GM21737 (cell line): Measurements from ENCODE around the gene INPP4B.
A peak's percentile ranks its signal among the peaks of the same experiment; 100 is the strongest.

Experiments used
- ATAC-seq: cut with Tn5 transposase; IDR thresholded peaks from one replicate; pipeline ENCODE4 v1.9.1; 2021; ENCODE audit warnings: mild to moderate bottlenecking, moderate library complexity; ENCODE audit not compliant: unreplicated experiment

Gene INPP4B

GRCh38 chr4:142846108-142846728 lies at the start of gene INPP4B:
TSS of gene INPP4B (minus strand) at chr4:142846301.
- no peak for ATAC-seq

DNA sequence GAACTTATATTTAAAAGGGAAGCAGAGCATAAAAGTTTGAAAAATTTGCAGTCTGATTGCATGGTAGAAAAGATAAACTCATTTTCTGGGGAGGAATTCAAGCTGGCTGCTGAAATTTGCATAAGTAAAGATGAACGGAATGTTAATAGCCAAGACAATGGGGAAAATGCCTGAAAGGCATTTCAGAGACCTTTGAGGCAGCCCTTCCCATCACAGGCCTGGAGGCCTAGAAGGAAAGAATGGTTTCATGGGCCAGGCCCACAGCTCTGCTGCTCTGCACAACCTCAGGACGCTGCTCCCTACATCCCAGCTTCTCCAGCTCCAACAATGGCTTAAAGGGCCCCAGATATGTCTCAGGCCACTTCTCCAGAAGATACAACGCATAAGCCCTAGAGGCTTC lies 46.9 kb upstream of the INPP4B start:
- no peak for ATAC-seq

GRCh38 chr4:142886566-142886965 lies 40.5 kb upstream of the INPP4B start:
- no peak for ATAC-seq

GRCh38 chr4:142883040-142883832 lies 37.1 kb upstream of the INPP4B start:
- no peak for ATAC-seq

- ATAC-seq: no peak
These were observed 36.1 kb upstream of the INPP4B start for GRCh38 chr4:142882159-142882558.

GRCh38 chr4:142881331-142881730 lies 35.2 kb upstream of the INPP4B start:
- no peak for ATAC-seq

GRCh38 chr4:142875117-142875516 lies 29.0 kb upstream of the INPP4B start:
- no peak for ATAC-seq

- ATAC-seq: no peak
These were observed 28.6 kb upstream of the INPP4B start for GRCh38 chr4:142874684-142875083.

DNA sequence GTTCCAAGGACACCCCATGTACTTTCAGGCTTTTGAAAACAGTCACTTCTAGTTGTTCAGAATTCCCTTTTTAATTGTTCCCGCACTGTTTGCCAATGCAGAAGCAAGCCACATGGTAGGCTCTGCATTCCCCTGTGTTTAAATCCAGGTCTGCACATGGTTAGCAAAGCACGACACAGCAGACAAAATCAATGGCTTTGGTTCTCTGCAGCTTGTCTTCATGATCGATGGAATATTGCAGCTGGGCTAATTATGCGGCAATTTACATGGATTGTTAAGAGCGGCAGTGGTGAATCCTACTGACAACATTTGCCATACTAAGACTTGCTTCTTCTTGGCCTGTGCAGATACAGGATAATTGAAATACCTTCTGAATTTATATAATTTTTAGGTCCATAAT lies 20.6 kb upstream of the INPP4B start:
- no peak for ATAC-seq

- ATAC-seq: no peak
These were observed 15.2 kb upstream of the INPP4B start for GRCh38 chr4:142861351-142861750.

GRCh38 chr4:142858965-142859364 lies 12.9 kb upstream of the INPP4B start:
- ATAC-seq: no peak

DNA sequence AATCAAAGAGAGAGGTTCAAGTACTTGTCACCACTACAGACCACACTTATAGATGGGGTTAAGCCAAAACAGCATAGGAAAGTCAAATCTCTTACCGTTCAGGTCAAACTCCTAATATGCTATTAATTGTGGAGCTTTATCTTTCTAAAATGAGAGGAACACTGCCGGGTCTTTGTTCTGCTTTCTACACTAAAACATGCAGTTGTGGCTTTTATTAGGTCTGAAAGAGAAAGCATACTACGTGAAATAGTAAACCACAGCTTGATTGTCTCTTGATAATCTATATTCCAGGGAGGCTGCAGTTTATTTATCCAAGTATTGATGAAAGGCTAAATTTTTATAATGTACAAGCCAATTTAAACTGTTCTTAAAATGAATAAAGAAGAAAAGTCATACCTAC lies 12.3 kb upstream of the INPP4B start:
- no peak for ATAC-seq

DNA sequence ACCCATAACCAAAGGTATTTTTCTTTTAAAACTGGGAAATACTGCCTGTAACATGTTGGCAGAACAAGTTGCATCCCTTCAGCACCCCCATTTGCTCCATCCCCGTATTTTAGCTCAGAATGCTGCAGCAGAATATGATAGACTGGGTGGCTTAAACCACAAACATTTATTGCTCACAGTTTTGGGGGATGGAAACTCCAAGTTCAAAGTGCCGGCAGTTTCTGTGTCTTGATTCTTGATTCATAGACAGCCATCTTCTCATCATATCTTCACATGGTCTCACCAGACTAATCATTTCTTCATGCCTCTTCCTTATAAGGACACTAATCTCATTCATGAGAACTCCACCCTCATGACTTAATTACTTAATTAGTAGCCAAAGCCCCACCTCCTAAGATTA lies 10.5 kb upstream of the INPP4B start:
- no peak for ATAC-seq

DNA sequence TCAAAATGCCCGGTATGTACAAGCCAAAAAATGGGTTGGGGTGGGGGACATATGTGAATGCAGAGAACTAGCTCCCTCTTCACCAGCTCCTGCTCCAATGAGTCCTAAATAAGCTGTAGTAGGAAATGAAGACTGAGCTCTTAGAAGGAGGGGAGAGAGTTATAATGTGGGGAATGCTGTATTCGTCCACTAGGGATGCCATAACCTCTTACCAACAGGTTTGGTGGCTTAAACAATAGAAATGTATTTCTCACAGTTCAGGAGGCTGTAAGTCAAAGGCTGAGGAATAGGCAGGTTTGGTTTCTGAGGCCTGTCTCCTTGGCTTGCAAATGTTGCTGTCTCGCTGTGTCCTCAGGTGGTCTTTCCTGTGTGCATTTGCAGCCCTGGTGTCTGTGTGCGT lies 4.4 kb upstream of the INPP4B start:
- no peak for ATAC-seq

DNA sequence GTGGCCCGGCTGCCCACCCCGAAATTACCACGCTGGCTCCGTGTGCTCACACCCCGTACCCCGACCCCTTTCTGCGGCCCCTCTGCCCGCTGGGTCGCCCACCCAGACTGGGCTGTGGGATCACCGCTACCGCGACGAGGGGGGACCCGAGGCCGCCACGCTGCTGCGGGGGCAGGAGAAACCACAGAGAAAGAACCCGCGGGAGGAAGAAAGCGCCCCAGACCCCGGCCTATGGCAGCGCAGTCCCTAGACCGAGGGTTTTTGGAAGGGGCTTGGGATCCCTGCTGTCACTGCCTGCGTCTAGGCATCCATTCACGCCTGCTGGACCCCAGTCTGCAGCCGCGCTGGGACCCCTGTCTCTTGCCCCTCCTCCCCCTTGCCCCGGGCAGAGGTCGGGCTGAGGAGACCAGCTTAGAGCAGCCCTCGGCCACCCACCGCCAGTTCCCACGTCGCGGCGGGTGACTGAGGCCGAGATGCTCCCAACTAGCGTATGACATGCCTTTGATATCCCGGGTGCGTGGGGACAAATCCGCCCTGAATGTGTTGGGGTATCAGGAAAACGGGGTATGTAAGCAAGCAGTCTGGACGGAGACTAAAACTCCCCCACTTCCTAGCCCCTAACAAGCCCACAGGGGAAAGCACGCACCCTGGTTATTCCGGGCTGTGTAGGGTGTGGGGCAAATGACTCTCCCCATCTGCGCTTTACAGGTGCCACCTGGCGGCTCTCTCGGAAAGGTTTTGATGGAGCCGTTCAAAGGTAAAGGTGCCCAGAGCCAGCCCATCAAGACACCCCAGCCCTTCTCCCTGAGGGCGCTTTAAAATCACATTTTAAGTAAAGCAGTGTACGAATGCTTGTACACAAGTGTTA lies 862 bp upstream of the INPP4B start:
- peak; percentile 59 for ATAC-seq

- ATAC-seq: no peak
These were observed 601 bp downstream of the INPP4B start for GRCh38 chr4:142845293-142846107.

DNA sequence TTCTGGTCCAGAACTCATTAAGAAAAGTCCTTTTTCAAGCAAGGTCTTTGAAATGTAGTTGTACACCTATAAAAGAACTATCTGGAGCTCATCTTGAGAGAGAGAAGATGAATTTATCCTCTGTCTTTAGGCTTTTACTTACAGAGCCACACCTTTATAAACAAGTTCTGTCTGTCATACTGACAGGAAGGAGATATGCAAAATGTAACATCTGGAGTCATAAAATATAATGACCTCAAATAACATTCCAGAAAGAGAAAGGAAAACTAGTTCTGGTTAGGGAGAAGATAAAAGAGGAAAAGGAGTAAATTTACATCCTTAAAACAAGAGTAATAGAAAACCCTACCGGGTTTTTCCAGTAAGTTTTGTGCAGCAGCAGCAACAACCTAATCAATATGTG lies 1.3 kb downstream of the INPP4B start:
- no peak for ATAC-seq

DNA sequence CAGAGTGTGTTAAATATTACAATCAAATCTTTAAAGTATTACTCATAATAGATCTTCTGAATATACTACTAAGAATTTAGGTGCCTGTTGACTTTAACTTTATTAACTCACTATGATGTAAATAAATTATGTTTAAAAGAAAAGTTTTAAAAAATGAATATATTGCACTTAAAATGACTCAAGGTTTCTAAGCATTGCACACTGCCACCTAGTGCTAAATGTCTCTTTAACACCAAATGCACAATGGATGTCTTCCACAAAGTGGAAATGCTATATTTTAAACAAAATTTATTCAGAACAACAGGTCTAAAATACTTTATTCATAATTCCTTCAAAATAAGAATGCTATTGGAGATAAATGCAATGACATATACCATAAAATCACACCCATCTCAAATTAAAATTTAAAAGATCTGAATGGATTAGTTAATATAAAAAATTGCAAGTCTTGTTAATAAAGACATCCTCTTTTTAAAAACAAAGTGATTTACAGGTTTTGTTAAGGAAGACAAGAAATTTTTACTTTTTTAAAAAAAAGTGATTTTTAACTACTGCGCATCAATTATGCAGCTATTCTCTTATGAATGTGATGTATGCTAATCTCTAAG lies 5.5 kb downstream of the INPP4B start:
- no peak for ATAC-seq

- no peak for ATAC-seq
These were observed 7.3 kb downstream of the INPP4B start for GRCh38 chr4:142838778-142839177.

DNA sequence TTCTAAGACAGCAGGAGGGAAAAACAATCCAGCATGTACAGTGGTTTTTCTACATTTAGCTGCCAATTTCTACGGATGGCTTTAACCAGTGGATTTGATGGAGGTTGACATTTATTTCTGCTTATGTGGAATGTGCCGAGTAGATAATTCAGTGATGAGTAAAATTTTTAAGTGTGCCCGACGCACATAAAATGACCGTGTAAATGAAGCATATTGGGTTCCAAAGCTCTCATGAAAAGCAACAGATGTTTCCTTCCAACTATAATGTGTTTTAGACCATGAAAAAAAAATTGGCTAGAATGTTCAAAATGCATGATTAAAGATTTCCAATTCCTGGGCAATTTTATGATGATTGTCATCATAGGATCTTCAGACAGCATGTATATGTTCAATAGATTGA lies 14.1 kb downstream of the INPP4B start:
- no peak for ATAC-seq
